K562 treated with DMSO at 1 percent for 12 hours (cell line): ENCODE results near the gene PRX. TPM values are rescaled to one million over a fixed set of nuclear protein-coding genes. Genes with fewer than 3 reads are reported as not detected.

Experiments
- total RNA-seq: library from RNA; unstranded; fragments of 300-600 nt; gene quantifications from 2 replicates; pipeline ENCODE4 v1.2.3, GENCODE V29; 2022; ENCODE audit not compliant: insufficient read depth

PRX gene, protein sequence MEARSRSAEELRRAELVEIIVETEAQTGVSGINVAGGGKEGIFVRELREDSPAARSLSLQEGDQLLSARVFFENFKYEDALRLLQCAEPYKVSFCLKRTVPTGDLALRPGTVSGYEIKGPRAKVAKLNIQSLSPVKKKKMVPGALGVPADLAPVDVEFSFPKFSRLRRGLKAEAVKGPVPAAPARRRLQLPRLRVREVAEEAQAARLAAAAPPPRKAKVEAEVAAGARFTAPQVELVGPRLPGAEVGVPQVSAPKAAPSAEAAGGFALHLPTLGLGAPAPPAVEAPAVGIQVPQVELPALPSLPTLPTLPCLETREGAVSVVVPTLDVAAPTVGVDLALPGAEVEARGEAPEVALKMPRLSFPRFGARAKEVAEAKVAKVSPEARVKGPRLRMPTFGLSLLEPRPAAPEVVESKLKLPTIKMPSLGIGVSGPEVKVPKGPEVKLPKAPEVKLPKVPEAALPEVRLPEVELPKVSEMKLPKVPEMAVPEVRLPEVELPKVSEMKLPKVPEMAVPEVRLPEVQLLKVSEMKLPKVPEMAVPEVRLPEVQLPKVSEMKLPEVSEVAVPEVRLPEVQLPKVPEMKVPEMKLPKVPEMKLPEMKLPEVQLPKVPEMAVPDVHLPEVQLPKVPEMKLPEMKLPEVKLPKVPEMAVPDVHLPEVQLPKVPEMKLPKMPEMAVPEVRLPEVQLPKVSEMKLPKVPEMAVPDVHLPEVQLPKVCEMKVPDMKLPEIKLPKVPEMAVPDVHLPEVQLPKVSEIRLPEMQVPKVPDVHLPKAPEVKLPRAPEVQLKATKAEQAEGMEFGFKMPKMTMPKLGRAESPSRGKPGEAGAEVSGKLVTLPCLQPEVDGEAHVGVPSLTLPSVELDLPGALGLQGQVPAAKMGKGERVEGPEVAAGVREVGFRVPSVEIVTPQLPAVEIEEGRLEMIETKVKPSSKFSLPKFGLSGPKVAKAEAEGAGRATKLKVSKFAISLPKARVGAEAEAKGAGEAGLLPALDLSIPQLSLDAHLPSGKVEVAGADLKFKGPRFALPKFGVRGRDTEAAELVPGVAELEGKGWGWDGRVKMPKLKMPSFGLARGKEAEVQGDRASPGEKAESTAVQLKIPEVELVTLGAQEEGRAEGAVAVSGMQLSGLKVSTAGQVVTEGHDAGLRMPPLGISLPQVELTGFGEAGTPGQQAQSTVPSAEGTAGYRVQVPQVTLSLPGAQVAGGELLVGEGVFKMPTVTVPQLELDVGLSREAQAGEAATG (N-terminal part only)
- total RNA-seq: 4.7 and 6.4 TPM in 2 replicates

DNA sequence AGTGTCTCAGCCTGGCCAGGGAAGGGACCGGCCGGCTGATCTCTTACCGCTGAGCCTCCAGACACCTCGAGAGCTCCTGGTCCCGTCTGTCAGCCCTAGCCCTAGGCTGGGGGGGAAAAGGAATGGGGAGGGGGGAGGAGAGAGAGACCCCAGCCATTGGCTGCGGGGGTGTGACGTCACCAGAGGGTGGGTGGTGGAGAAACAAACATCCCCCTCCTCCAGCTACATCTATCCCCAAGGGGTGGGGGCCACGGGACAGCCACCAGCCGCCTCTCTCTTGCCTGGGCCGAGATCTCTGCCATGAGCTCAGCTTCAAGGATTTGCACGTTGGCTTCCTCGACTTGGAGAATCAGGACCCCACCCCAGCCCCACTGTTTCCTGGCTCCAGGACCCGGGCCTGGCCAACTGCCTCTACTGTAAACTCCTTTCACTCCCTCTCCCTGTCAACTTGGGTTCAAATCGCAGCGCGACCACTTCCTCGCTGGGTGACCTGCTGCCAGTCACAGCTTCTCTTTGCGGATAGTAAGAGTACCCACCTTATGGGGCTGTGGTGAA is at the start of gene PRX:
TSS of gene PRX (minus strand) at position 88 of the 555 bp plus-strand sequence. CDS start 5,446 bp downstream, outside the sequence.

DNA sequence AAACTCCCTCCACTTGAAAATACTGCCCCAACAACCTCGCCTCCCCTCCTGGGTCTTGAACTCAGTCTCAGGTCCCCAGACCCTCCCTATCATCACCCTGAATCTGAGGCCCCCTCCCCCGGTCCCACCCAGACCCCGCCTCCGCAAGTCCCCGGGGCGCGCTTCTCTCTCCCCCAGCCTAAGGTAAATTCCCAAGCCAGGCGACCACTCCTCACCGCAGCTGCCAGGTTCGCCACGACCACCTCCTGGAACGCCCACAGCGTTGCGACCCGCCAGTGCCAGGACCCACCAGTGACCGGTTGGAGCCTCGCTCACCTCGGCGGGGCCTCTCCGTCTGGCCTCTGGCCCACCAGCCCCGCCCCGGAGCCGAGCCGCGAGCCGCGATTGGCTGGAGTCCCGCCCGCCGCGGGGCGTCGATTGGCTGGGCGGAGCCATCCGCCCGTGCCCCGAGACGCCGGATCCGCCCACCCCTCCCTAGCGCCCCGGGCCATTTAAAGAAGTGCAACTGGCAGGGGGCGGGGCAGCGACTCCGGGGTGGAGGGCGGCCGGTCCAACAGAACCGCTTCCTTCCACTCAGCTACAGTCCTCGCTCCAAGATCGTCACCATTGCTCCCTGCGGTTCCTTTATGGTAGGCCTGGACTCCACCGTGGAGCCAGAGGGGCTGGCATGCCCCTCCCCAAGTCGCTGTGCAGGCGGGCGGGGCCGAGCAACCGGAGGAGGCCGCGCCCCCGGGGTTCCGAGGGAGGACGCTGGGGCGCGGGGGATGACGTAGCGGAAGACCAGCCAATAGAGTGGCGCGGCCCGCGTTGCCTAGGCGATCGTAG is 31.0 kb upstream of the PRX start, which contains the start of gene SERTAD3:
TSS of gene SERTAD3 (minus strand) at position 336 of the 825 bp plus-strand sequence. CDS start 2,255 bp downstream, outside the sequence.

DNA sequence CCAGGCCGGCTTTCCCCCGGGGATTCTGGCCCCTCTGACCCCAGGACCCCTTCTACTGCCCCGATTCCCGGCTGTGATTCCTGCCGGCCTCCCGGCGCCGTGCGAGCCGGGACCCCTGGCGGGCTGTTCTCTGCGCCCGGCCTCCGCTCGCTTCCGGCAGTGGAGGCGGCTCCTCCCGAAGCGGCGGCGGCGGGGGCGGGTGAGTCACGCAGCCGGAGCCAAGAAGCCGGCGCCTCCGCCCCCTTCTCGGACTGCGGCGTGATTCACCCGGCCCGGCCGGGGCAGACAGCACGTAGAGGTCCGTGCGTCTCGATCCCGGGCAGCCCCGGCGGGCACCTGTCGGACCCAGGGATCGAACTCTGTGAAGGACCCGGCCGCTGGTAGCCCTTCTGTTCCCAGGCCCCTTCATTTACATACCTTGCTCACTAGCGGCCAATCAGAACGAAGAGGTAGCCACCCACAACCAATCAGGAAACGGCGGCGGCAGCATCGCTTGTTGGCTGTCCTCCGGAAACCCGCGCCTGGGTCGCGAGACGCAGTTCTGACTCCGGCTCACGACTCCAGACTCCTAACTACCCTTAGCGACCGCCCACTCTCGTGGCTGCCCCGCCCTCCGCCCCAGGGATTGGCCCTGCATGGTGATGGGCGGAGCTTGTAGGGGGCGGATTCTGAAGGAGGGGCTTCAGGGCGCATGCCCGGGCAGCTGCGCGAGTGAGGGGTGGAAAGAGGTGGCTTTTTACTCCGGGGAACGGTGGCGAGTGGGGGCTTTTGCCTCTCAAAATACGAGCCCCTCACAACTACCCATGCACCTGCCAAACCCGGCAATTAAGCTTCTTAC is 12.5 kb upstream of the PRX start, which contains the start of gene SERTAD1:
TSS of gene SERTAD1 (minus strand) at position 543 of the 838 bp plus-strand sequence. CDS start 2,446 bp downstream, outside the sequence.

DNA sequence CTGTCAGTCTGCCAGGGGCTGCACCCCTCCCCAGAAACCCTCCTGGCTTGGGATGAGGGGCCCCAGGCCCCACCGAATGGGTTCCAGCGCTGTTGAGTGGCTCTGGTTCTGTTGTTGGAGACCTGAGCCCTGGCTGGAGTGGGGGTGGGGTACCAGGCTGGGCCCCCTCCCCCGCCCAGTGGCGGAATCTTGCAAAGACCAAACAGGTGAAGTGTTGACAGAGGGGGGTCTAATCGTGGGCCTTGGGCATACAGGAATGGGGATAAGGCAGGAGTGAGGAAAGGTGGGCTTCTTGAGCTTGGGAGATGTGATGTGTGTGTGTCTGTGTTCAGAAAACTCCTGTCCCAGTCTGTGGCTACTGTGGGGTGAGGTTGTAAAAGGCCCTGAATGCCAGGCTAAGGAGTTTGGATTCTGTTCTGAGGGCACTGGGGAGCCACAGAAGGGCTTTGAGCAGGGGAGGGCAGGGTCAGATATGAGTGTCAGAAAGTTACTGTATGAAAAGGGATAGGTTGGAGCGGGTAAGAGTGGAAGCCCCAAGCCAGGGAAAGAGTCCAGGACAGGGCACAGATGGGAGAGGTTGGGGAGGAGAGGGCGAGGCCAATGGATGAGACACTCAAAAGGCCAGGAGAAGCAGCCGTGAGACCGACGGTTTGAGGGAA is 23.0 kb downstream of the PRX start, which contains the start of gene HIPK4:
TSS of gene HIPK4 (minus strand) at position 98 of the 659 bp plus-strand sequence. CDS start 279 bp downstream, outside the sequence.

GRCh38 chr19:40348125-40348913 is 64.9 kb downstream of the PRX start, which contains the start of the genes C19orf47 and PLD3:
TSS of gene C19orf47 (minus strand) at chr19:40348397. CDS start at chr19:40341857, 6,540 bp downstream.
TSS of gene PLD3 (plus strand) at chr19:40348695. CDS start at chr19:40366484, 17,789 bp downstream.

Other genes with a start within 250 kb of the PRX start
- 13.6 and 16.6 TPM in 2 replicates for gene MAP3K10, start 222.0 kb downstream of the PRX start, total RNA-seq
- gene TTC9B, start 195.0 kb downstream of the PRX start, total RNA-seq: not detected in 2 replicates
- not detected in 2 replicates for gene CCNP, start 186.7 kb downstream of the PRX start, total RNA-seq
- 18.8 and 58.1 TPM in 2 replicates for gene AKT2, start 128.0 kb downstream of the PRX start, total RNA-seq
- 11.3 and 21.5 TPM in 2 replicates for gene C19orf47, start 65.0 kb downstream of the PRX start, total RNA-seq
- gene PLD3, start 64.7 kb downstream of the PRX start, total RNA-seq: 635 and 828 TPM in 2 replicates
- gene HIPK4, start 23.2 kb downstream of the PRX start, total RNA-seq: 1.00 TPM in 1 of 2 replicates, not detected in the other
- 35.0 and 44.4 TPM in 2 replicates for gene SERTAD1, start 12.6 kb upstream of the PRX start, total RNA-seq
- gene SERTAD3, start 31.0 kb upstream of the PRX start, total RNA-seq: 26.1 and 27.1 TPM in 2 replicates
- gene BLVRB, start 52.4 kb upstream of the PRX start, total RNA-seq: 668 and 1,140 TPM in 2 replicates
- 1.8 and 2.9 TPM in 2 replicates for gene SPTBN4, start 53.6 kb upstream of the PRX start, total RNA-seq
- gene SHKBP1, start 163.5 kb upstream of the PRX start, total RNA-seq: 88.2 and 101 TPM in 2 replicates
- gene LTBP4, start 188.0 kb upstream of the PRX start, total RNA-seq: 129 and 206 TPM in 2 replicates